K562 (cell line): ENCODE results near the gene SNTG2. TPM values are rescaled to one million over a fixed set of nuclear protein-coding genes. Genes with fewer than 3 reads are reported as not detected.

Experiments used
- ATAC-seq: fragments of 200-7000 bp; cut with Tn5 transposase; 3 replicates; pipeline ENCODE4 v1.9.1; 2020; ENCODE audit warnings: moderate library complexity
- BruUV-seq: library from RNA; stranded (reverse); fragments of 400-500 nt; replicated peaks from 2 replicates; lab custom pipeline; 2021; lab: Mats Ljungman, UMichigan
- CTCF ChIA-PET: fragments of 300-600 bp; formaldehyde crosslinking; extraction: SDS; loops from one replicate; lab custom pipeline; 2021; ENCODE audit warnings: low intra/inter-chr PET ratio; lab: Yijun Ruan, JAX
- POLR2A ChIA-PET: fragments of 300-600, 350-650 bp; sonication (Branson Sonifier 250); formaldehyde crosslinking; extraction: SDS; loops from one replicate; lab custom pipeline; 2021; ENCODE audit warnings: antibody characterized with exemption, inconsistent platforms; lab: Yijun Ruan, JAX
- DNase-seq, 4 experiments: peaks; one replicate each; pipeline versions ENCODE4 v3.0.0 to v3.0.0-alpha.2; 2011 to 2018; ENCODE audit warnings: low spot score in 3 of 4, mixed read lengths in 3 of 4; ENCODE audit errors: extremely low read depth in 1 of 4
- FAIRE-seq: peaks from 2 replicates; lab custom pipeline; 2011; peaks lifted over from hg19 to GRCh38; lab: Jason Lieb, UNC
- H2AFZ ChIP-seq: 2 replicates; pipeline ENCODE4 v1.6.0; 2011; ENCODE audit warnings: low read depth, low read length, control low read depth, inconsistent platforms
- H3K27ac ChIP-seq: fragments of 200-600 bp; 3 replicates; pipeline ENCODE4 v1.8.0; 2011; ENCODE audit warnings: low read depth, mild to moderate bottlenecking, control low read depth, inconsistent platforms, low read length, moderate library complexity, mixed read lengths; ENCODE audit errors: extremely low read depth
- H3K27me3 ChIP-seq, 2 experiments: fragments of 300-600 bp in 1 of 2; 2 replicates in 1 of 2; 3 replicates in 1 of 2; pipeline versions ENCODE4 v1.6.0 to v1.8.0; 2011; ENCODE audit warnings: inconsistent platforms in 2 of 2, low read length in 2 of 2, mild to moderate bottlenecking in 1 of 2, mixed read lengths in 1 of 2, moderate library complexity in 1 of 2; ENCODE audit not compliant: control insufficient read depth in 2 of 2, insufficient read depth in 2 of 2
- H3K36me3 ChIP-seq: fragments of 300-600 bp; 3 replicates; pipeline ENCODE4 v1.8.0; 2011; ENCODE audit warnings: mild to moderate bottlenecking, low read length, inconsistent platforms; ENCODE audit not compliant: control insufficient read depth, insufficient read depth
- H3K4me1 ChIP-seq, 2 experiments: fragments of 200-600 bp in 1 of 2; replicated peaks in 1 of 2; 2 replicates in 1 of 2; 3 replicates in 1 of 2; pipeline versions ENCODE4 v1.5.1 to v1.8.0; 2011; ENCODE audit warnings: inconsistent platforms in 2 of 2, low read length in 2 of 2, mild to moderate bottlenecking in 1 of 2, mixed read lengths in 1 of 2, moderate library complexity in 1 of 2; ENCODE audit not compliant: control insufficient read depth in 2 of 2, insufficient read depth in 2 of 2
- H3K4me2 ChIP-seq: 2 replicates; pipeline ENCODE4 v1.6.1; 2011; ENCODE audit warnings: low read length, control low read depth, inconsistent platforms, mixed read lengths; ENCODE audit not compliant: insufficient read depth
- H3K4me3 ChIP-seq: fragments of 200-600 bp; sonication (generic), shearing (Covaris generic); 2 replicates; pipeline ENCODE4 v1.5.1; 2016; ENCODE audit warnings: control low read depth, inconsistent platforms
- H3K79me2 ChIP-seq: fragments of 200-600 bp; 3 replicates; pipeline ENCODE4 v1.8.0; 2011; ENCODE audit warnings: low read length, inconsistent platforms; ENCODE audit not compliant: control insufficient read depth, insufficient read depth
- H3K9ac ChIP-seq, 2 experiments: 2 replicates each; pipeline versions ENCODE4 v1.6.0 to v1.6.1; 2011; ENCODE audit warnings: low read depth in 2 of 2, low read length in 2 of 2, control low read depth in 1 of 2, inconsistent platforms in 1 of 2, mild to moderate bottlenecking in 1 of 2, mixed read lengths in 1 of 2; ENCODE audit not compliant: insufficient read depth in 1 of 2
- H3K9me1 ChIP-seq: one replicate; pipeline ENCODE4 v1.6.0; 2011; ENCODE audit warnings: inconsistent platforms, mild to moderate bottlenecking, low read length, moderate library complexity; ENCODE audit not compliant: control insufficient read depth, insufficient read depth
- H3K9me3 ChIP-seq: replicated peaks from 2 replicates; pipeline ENCODE4 v1.5.1; 2011; ENCODE audit warnings: low read depth, low read length, inconsistent platforms; ENCODE audit not compliant: control insufficient read depth, insufficient read depth
- H4K20me1 ChIP-seq: replicated peaks from 2 replicates; pipeline ENCODE4 v1.6.1; 2011; ENCODE audit warnings: low read length, inconsistent platforms, mixed read lengths; ENCODE audit not compliant: control insufficient read depth, insufficient read depth
- BCLAF1 ChIP-seq, 2 experiments: fragments of 450-650 bp in 1 of 2; IDR thresholded peaks; 2 replicates each; pipeline ENCODE4 v1.6.1; 2011 to 2017; ENCODE audit warnings: low read depth in 2 of 2, antibody characterized with exemption in 1 of 2, borderline replicate concordance in 1 of 2, low read length in 1 of 2, mild to moderate bottlenecking in 1 of 2, mixed read lengths in 1 of 2; ENCODE audit not compliant: control insufficient read depth in 1 of 2
- CHD4 ChIP-seq: fragments of 200-600 bp; sonication (generic); IDR thresholded peaks from 3 replicates; pipeline ENCODE4 v1.6.1; 2012; ENCODE audit warnings: low read depth, mild to moderate bottlenecking, mixed read lengths, low read length, inconsistent platforms; ENCODE audit not compliant: insufficient read depth, insufficient replicate concordance, poor library complexity, severe bottlenecking
- FOSL1 ChIP-seq: fragments of 200-800 bp; sonication (Bioruptor generic); conservative IDR thresholded peaks from 2 replicates; pipeline ENCODE4 v1.6.1; 2016; ENCODE audit warnings: missing genetic modification characterization, missing compliant biosample characterization
- GABPB1 ChIP-seq: sonication (generic); formaldehyde crosslinking; IDR thresholded peaks from 2 replicates; pipeline ENCODE4 v1.8.0; 2022; ENCODE audit warnings: mild to moderate bottlenecking, missing genetic modification reagents
- IRF1 ChIP-seq: sonication (generic); formaldehyde crosslinking; IDR thresholded peaks from 2 replicates; pipeline ENCODE4 v1.8.0; 2022; ENCODE audit warnings: missing genetic modification reagents, mild to moderate bottlenecking, borderline replicate concordance
- MXI1 ChIP-seq: IDR thresholded peaks from 2 replicates; pipeline ENCODE4 v1.6.1; 2011; ENCODE audit warnings: low read depth, mild to moderate bottlenecking, improper control_type of control experiment, low read length
- NRF1 ChIP-seq, 2 experiments: fragments of 450-650 bp; IDR thresholded peaks in 1 of 2; conservative IDR thresholded peaks in 1 of 2; 2 replicates each; pipeline ENCODE4 v1.6.1; 2014; ENCODE audit warnings: mild to moderate bottlenecking in 2 of 2
- TAF1 ChIP-seq: IDR thresholded peaks from 2 replicates; pipeline ENCODE4 v1.6.1; 2011; ENCODE audit warnings: mild to moderate bottlenecking, low read length, moderate library complexity; ENCODE audit not compliant: insufficient read depth, control insufficient read depth, severe bottlenecking; ENCODE audit errors: extremely low read depth
- TAF15 ChIP-seq: fragments of 200-400 bp; formaldehyde crosslinking; IDR thresholded peaks from 2 replicates; pipeline ENCODE4 v1.6.1; 2017; ENCODE audit warnings: mild to moderate bottlenecking, low read depth, low read length, moderate library complexity
- WGBS: fragments of 100-300 bp; shearing (Covaris generic); methylation state at CpG from one replicate; pipeline ENCODE4 v1.1.6; 2016; ENCODE audit warnings: low coverage, mixed read lengths; ENCODE audit not compliant: insufficient coverage; ENCODE audit errors: missing lambda C conversion rate; 5-methylcytosine and 5-hydroxymethylcytosine counted together
- in situ Hi-C: fragments of 300-500 bp; cut with MboI; formaldehyde crosslinking; loops from 4 replicates; pipeline ENCODE4 v1.15.0; 2018; ENCODE audit warnings: inconsistent platforms, mixed read lengths
- intact Hi-C: fragments of 100-400 bp; cut with micrococcal nuclease; formaldehyde crosslinking; loops from 2 replicates; pipeline ENCODE4 v1.14.2; 2022
- polyA plus RNA-seq, 8 experiments: library from polyadenylated mRNA; depleted of rRNA in 4 of 8; stranded (reverse) in 5 of 8; unstranded in 3 of 8; fragments of >200 nt; fragmentation: Nextera tagmentation in 2 of 8; fragmentation: Illumina TruSeq in 1 of 8; extraction: Ambion mirVana in 2 of 8; extraction: Trizol in 1 of 8; gene quantifications; 2 replicates each; pipeline versions ENCODE4 v1.2.1 to v1.2.3, GENCODE V29; 2011 to 2014; ENCODE audit warnings: inconsistent platforms in 1 of 8, missing spikeins in 1 of 8
- total RNA-seq, 7 experiments: library from RNA; depleted of rRNA in 6 of 7; stranded (reverse); fragments of >200 nt in 6 of 7; fragmentation: Illumina TruSeq in 2 of 7; extraction: Trizol in 2 of 7; gene quantifications; 2 replicates each; pipeline versions ENCODE4 v1.2.1 to v1.2.3, GENCODE V29; 2011 to 2021; ENCODE audit warnings: low replicate concordance in 1 of 7

The SNTG2 gene
- total and polyA plus RNA-seq, 9 of the 15 experiments (the other 6 are each of a cell fraction or from before 2014, with no cell fraction given), result not detected

GRCh38 chr2:979069-979928 lies 28.6 kb downstream of the SNTG2 start:
- H3K27me3 ChIP-seq, result peaks cover 0 to 25% of the 10 kb centered on the region in 2 experiments; a peak in 1 of 5 replicates
- intact Hi-C loops (no loop called here), in situ Hi-C loops (no loop called here)
- no peak for ATAC-seq
- H2AFZ ChIP-seq, result no peak overlapping the region
- ChIA-PET POLR2A (no interaction called here), CTCF (no interaction called here)
- WGBS, result 2% methylated on average over 8 of the region's 8 CpGs
- H3K9me1 ChIP-seq, result no peaks in the 10 kb centered on the region
- H3K9ac ChIP-seq, result no peak overlapping the region
- no peak for DNase-seq
- no peak for FAIRE-seq
- no peak overlapping the region for H3K4me2 ChIP-seq
- BruUV-seq, result no TSS peak
- no peak overlapping the region for H3K27ac ChIP-seq
- TF ChIP-seq GABPB1 (CRISPR knock-in tag) (no peak), BCLAF1 (IDR thresholded peaks at IDR 0.05; ENCODE audit: borderline replicate concordance in 1 of 2, control insufficient read depth in 1 of 2, low read depth in 2 of 2, low read length in 1 of 2) (no peak), IRF1 (CRISPR knock-in tag) (no peak), TAF1 (no peak), TAF15 (no peak), MXI1 (no peak), CHD4 (no peak), FOSL1 (tag) (no peak), NRF1 (conservative IDR thresholded peaks at IDR 0.05 in 1 of 2, IDR thresholded peaks at IDR 0.05 in 1 of 2) (no peak)
- H3K4me3 ChIP-seq, result no peak overlapping the region
- no peaks in the 10 kb centered on the region for H3K36me3 ChIP-seq
- no peaks in the 10 kb centered on the region; a peak in 1 of 5 replicates for H3K4me1 ChIP-seq
- H3K9me3 ChIP-seq, result no peaks in the 10 kb centered on the region; the same call in 1 of the 2 replicates
- no peaks in the 10 kb centered on the region; the same call in 1 of the 2 replicates for H4K20me1 ChIP-seq
- H3K79me2 ChIP-seq, result no peaks in the 10 kb centered on the region
